ENCODE results near the gene ACP3.
A peak's percentile ranks its signal among the peaks of the same experiment; 100 is the strongest.

Gene ACP3

GRCh38 chr3:132405188-132405587 lies 88.0 kb downstream of the ACP3 start:
- TF ChIP-seq, protein P1, sequence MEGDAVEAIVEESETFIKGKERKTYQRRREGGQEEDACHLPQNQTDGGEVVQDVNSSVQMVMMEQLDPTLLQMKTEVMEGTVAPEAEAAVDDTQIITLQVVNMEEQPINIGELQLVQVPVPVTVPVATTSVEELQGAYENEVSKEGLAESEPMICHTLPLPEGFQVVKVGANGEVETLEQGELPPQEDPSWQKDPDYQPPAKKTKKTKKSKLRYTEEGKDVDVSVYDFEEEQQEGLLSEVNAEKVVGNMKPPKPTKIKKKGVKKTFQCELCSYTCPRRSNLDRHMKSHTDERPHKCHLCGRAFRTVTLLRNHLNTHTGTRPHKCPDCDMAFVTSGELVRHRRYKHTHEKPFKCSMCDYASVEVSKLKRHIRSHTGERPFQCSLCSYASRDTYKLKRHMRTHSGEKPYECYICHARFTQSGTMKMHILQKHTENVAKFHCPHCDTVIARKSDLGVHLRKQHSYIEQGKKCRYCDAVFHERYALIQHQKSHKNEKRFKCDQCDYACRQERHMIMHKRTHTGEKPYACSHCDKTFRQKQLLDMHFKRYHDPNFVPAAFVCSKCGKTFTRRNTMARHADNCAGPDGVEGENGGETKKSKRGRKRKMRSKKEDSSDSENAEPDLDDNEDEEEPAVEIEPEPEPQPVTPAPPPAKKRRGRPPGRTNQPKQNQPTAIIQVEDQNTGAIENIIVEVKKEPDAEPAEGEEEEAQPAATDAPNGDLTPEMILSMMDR (conservative IDR thresholded peaks at IDR 0.05; ENCODE audit: low read depth, low read length): no peak
- no peak overlapping the region for H3K4me3 ChIP-seq (ENCODE audit: low read depth, low read length)
- peak; percentile 13 for DNase-seq (ENCODE audit: low read depth)

GRCh38 chr3:132405609-132406299 lies 88.5 kb downstream of the ACP3 start:
- TF ChIP-seq, protein P1 (conservative IDR thresholded peaks at IDR 0.05; ENCODE audit: low read depth, low read length): no peak
- DNase-seq (ENCODE audit: low read depth): no peak
- no peak overlapping the region for H3K4me3 ChIP-seq (ENCODE audit: low read depth, low read length)

GRCh38 chr3:132406587-132406986 lies 89.4 kb downstream of the ACP3 start:
- DNase-seq (ENCODE audit: low read depth): no peak
- H3K4me3 ChIP-seq (ENCODE audit: low read depth, low read length): no peak overlapping the region
- TF ChIP-seq, protein P1 (conservative IDR thresholded peaks at IDR 0.05; ENCODE audit: low read depth, low read length): no peak

- DNase-seq (ENCODE audit: low read depth): no peak
- no peak overlapping the region for H3K4me3 ChIP-seq (ENCODE audit: low read depth, low read length)
- TF ChIP-seq, protein P1 (conservative IDR thresholded peaks at IDR 0.05; ENCODE audit: low read depth, low read length): no peak
These were observed 89.8 kb downstream of the ACP3 start for GRCh38 chr3:132407025-132407424.

Data from choroid plexus epithelial cell (primary cell).